NCI-H748 treated with DMSO at 0.1 percent for 48 hours (cell line): ENCODE results near the gene EBF3.
A peak's percentile ranks its signal among the peaks of the same experiment; 100 is the strongest.

Source experiments
- DNase-seq: peaks from one replicate; lab custom pipeline; 2025; lab: John Stamatoyannopoulos, UW

Gene EBF3, protein sequence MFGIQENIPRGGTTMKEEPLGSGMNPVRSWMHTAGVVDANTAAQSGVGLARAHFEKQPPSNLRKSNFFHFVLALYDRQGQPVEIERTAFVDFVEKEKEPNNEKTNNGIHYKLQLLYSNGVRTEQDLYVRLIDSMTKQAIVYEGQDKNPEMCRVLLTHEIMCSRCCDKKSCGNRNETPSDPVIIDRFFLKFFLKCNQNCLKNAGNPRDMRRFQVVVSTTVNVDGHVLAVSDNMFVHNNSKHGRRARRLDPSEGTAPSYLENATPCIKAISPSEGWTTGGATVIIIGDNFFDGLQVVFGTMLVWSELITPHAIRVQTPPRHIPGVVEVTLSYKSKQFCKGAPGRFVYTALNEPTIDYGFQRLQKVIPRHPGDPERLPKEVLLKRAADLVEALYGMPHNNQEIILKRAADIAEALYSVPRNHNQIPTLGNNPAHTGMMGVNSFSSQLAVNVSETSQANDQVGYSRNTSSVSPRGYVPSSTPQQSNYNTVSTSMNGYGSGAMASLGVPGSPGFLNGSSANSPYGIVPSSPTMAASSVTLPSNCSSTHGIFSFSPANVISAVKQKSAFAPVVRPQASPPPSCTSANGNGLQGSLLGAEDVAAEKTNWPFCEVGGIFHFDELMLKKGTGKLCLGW

DNA sequence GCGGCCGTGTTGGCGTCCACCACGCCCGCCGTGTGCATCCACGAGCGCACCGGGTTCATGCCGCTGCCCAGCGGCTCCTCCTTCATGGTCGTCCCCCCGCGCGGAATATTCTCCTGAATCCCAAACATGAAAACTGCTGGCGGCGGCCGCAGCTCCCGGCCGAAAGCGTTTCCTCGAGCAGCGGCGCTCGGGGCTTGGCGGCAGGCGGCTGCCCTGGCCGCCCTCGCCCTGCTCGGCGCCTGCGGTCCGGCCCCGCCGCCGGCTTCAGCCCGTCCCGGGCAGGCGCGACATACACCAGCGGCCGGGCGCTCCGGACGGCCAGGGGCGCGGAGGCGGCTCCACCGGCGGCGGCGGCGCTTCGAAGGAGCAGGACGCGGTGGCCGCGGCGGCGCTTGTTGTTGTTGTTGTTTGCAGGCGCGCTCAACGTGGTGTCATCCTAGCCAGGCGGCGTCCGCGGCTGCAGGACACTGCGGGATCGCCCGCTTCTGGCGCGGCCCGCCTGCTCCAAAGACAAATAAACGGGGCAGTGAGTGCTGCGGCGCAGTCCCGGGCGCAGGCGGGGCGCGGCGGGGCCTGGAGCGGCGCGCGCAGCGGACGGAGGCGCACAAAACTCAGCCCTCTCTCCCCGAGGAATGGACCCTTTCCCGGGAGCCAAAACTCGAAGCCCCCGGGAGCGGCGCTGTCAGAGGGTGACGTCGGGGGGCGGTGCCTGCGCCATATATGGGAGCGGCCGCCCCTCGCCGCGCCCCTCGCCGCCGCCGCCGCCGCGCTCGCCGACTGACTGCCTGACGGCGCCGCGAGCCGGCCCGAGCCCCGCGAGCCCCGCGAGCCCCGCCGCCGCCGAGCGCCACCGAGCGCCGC lies at the start of gene EBF3:
Gene EBF3 (minus strand): TSS at position 634 of the 861 bp plus-strand sequence. CDS start 506 bp downstream, at position 128.
- peak; percentile 63 for DNase-seq

DNA sequence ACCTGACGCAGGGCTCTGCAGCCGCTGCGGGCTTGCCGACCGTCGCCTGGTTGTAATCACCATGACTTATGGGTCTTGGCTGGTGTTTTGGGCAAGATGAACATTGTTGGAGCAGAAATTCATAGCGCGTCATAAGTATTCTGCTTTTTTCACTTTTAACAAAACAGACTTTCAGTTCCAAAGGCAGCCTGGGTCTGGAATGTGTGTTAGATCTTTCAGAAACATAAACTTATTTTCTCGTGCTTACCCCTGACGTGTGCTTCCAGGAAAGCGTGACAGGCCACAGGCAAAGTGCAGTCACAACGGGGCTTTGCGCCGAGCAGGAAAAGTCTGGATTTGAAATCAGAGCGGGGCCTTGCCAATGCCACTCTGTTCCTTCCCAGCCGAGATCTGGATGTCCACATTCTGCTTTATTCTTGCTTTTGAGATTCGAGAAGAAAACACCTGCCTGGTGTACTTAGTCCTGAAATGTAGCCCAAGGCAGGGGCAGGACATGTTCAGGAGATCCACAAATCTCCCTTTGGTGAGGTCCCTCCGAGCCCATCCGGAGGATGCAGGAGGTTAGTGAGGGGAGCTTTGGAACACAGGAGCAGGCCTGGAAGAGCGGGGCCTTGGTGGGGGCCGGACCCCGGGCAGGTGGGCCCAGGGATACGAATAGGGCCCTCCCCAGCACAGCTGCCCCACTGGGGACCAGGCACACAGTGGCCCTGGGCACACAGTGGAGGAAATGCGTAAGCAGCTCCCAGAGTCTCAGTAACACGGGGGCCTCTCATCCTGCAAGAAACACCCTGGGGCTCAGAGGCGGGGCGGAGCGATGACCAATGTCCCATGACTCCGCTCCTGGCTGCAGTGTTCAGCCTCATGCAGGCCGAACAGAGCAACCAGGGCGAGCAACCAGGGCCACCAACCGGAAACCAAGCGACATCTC lies 49.5 kb upstream of the EBF3 start:
- no peak for DNase-seq

DNA sequence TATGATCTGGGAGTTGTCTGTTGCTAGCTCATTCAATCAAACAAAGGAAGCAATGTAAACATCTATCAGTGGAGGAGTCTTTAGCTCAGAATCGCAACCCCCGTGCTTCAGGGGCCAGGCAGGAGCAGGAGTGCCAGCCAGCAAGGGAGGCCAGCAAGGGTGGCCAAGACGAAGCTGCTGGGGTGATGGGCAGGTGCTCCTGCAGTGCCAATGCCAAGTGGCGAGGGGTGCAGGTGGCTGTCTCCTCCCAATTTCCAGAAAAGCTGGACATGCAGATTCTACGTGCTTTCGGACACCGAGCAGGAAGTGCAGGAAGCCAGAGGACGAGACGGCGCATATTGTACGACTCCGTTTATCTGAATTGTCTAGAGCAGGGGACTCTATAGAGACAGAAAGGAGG lies 48.1 kb upstream of the EBF3 start:
- no peak for DNase-seq

DNA sequence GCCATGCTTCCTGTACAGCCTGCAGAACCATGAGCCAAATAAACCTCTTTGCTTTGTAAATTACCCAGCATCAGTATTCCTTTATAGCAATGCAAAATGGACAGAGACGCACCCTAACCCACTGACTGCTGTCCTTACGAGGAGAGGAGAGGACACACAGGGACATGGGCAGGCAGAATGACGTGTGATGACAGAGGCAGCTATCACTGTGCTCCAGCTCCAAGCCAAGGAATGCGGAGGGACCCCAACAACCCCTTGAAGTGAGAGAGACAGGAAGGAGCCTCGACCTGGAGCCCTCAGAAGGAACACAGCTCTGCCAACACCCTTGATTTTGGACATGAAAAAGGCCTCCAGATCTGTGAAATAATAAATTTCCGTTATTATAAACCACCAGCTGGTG lies 46.6 kb upstream of the EBF3 start:
- DNase-seq, result no peak

DNA sequence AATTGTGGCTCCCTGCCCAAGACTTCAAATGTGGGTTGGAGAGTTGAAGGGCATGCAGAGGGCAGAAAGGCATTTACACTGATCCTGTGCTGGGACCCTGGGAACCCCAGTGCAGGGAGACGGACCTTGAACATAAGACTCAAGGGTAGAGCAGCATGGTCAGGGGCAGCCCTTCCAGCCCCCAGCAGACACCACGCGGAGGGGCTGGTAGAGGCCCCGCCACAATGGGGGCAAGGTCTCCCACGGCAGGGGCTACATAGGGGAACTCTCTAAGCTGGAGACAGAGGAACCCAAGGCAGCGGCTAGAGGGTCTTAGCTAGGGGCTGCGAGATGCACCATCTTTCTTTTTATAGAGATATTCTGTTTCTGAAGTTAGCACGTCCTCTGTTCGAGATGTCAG lies 45.2 kb upstream of the EBF3 start:
- no peak for DNase-seq

DNA sequence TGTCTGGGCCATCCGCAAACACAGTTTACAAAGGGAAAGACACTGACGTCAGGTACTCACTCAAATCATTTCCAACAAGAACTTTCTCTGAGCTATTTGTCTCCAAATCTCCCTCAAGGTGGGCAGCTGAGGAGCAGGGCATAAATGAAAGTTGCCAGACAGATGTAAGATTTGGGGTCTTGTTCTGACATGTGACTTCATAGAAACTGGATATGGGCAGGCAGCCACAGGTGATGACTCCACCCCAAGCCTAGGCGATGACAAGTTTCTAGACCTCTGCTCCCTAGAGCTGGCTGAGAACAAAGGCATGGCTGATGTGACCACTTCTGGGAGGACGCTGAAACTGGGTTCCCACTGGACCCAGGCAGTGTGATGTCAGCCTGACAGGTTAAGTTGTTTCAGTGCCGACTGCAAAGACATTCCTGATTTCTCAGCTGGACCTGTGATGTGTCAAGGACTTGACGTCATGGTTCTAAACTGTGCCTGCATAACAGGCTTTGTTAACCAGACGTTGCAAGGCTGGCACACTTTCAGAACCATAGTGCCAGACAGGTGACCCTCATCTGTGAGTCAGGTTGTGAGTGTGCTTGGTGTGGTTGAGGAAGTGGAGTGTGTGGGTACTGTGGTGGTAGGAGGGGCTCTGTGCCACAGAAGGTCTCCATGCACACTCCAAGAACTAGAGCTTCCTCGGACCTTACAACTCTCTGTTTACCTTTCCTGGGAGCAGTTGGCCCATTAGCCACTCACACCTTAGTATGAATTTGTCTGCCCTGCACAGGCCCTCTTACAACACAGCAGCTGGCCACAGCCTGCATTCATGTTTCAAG lies 39.9 kb upstream of the EBF3 start:
- no peak for DNase-seq

DNA sequence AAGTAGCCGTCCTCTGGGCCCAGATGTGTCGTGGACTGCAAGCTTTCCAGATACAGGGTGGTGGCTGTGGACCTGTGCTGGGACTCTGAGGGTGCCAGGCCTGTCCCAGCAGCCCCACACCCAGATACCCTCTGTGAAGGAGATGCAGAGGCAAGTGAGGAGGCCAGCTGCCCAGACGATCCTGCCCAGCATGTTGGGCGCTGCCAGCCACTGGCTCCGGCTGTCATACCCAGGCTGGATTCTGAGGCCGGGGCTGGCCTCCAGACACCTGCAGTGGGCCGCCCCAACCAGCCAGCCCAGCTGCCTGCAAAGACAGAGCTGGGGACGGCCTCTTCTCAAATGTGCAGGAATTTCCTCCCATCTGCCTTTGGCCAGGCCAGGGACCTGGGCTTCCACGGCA lies 39.1 kb upstream of the EBF3 start:
- DNase-seq, result no peak

DNA sequence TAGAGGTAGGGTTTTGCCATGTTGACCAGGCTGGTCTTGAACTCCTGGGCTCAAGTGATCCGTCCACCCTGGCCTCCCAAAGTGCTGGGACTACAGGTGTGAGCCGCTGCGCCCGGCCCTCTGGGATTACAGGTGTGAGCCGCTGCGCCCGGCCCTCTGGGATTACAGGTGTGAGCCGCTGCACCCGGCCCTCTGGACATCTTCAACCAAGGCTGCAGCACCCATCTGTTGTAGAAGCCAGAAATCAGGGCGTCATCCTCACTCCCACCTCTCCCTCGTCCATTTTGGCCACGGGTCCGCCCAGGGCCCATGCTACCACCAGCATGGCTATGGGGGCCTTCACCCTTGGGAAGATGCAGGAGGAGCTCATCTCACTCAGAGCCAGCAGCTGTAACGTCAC lies 38.5 kb upstream of the EBF3 start:
- DNase-seq, result no peak

DNA sequence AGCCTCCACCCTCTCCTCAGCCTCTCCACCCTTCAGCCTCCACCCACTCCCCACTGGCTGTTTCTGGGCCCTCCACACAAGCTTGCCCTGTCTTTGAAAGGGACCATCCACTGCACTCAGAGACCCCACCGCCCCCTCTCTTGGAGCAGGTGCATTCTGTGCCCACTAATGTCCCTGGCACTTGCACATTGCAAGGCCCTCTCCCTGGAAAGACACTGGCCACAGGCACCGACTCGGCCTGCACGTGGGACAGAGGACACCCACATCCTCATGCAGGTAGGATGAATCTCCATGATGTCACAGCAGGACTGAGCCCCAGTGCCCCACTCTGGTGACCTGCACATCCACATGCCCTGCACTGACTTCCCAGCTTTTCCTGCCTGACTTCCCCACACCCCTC lies 36.8 kb upstream of the EBF3 start:
- no peak for DNase-seq

DNA sequence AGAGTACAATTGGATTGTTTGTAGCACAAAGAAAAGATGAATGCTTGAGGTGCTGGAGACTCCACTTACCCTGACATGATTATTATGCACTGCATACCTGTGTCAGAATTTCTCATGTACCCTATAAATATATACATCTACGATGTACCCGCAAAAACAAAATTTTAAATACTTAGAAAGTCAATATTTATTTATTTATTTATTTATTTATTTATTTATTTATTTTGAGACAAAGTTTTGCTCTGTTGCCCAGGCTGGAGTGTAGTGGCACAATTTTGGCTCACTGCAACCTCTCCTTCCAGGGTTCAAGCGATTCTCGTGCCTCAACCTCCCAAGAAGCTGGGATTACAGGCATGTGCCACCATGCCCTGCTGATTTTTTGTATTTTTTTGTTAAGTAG lies 35.1 kb upstream of the EBF3 start:
- no peak for DNase-seq

DNA sequence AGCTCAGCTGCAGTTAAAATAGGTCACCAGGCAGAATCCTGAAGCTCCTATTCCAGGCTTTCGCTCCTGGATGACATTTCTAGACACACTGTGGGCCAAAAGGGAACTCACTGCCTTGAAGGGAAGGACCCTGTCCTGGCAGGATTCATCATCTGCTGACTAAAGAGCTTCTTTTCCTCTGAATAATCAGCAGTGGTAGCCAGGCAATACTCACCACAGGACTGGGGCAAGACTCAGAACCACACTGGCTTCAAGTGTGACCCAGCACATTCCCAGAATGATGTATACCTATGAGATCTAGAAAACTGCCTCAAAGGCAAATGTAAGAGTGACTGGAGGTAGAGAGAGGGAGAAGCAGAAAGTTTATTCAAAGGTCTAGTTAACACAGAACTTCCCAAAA lies 29.5 kb upstream of the EBF3 start:
- no peak for DNase-seq

DNA sequence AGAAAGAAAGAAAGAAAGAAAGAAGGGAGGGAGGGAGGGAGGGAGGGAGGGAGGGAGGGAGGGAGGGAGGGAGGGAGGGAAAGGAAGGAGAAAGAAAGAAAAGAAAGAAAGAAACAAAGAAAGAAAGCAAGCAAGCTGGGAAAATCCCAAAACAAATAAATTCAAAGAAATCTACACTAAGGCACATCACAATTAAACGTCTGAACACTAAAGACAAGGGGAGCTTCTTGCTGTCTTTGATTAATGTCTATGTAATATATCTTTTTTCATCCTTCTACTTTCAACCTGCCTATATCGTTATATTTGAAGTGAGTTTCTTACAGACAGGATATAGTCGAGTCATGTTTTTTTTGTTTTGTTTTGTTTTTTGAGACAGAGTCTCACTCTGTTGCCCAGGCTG lies 28.3 kb upstream of the EBF3 start:
- DNase-seq, result no peak

DNA sequence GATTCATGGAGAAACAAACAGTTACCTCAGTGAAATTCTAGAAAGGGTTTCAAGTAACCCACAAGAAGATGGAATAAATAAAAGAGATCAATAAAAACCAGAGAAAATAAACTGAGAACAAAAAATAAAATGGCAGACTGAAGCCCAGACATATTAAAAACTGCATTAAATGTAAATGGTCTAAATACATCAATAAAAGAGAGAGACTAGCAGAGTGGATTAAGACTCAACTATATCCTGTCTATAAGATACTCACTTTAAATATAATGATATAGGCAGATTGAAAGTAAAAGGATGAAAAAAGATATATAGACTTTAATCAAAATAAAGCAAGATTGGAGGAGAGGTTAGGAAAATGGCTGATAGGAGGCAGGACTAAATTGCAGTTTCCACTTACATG lies 18.8 kb upstream of the EBF3 start:
- no peak for DNase-seq

DNA sequence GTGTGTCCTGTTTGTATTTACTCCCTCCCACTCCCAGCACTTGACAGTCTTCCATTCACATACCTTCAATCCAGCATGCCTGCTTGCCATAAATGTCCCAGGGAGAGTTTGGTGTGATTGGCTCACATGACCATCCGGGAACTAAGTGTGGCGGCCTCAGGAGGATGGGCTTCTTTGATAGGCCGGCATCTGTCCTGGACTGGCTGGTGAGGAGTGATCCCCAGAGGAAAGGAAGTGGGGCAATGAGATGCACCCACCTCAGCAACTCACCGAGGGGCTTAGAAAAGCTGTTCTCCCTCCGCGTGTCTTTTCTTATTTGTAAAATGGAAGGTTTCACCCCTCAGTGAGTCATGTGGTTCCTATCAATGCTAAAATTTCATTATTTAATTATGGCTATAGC lies 14.9 kb upstream of the EBF3 start:
- DNase-seq, result no peak

DNA sequence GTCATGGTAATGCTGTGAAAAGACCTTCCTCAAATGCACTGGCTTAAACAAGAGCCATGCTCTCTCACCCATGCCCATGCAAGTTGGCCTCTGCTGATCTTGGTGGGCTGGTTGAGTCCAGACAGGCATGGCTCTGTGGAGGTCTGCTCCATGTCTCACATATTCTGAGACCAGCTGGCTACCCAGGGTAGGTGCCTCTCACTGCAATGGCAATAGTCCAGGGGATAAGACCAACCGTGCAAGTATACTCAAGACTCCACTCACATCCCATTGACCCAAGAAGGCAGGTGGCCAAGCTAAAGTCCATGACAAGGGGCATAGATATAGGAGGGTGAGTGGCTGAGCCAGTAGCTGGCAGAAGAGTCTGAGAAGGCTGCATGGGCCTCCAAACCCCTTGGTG lies 14.2 kb upstream of the EBF3 start:
- no peak for DNase-seq

DNA sequence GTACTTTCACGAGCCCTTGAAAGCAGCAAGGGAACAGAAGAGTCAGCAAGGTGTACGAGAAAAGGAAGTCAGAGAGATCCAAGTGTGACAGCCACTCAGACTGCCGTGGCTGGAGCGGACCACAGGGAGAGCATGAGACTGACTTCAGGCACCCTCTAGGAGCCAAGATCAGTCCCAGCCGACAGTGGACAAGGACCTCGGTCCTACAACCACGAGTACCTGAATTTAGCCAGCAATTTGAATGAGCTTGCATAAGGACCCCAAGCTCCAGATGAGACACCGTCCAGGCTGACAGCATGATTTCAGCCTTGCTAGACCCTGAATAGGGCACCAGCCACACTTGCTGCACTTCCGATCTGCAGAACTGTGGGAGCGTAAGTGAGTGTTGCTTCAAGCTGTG lies 13.7 kb upstream of the EBF3 start:
- no peak for DNase-seq

DNA sequence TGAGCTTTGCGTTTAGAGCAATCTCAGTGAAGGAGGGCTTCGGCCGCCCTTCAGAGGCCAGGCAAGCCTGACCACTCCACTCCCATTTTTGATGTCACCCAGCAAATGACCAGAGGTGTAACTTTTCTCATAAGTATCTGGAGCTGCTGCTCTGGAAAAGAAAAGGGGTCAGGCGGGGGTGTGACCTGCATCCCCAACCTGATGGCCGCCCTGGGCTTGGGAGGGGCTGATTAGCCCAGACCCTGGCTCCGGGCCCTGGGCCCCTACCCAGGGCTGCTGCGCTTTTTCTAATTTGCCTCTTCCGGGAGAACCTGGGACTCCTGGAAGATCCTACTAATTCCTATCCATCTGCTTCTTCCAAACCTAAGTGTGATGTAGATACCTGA lies 9.6 kb upstream of the EBF3 start:
- no peak for DNase-seq

DNA sequence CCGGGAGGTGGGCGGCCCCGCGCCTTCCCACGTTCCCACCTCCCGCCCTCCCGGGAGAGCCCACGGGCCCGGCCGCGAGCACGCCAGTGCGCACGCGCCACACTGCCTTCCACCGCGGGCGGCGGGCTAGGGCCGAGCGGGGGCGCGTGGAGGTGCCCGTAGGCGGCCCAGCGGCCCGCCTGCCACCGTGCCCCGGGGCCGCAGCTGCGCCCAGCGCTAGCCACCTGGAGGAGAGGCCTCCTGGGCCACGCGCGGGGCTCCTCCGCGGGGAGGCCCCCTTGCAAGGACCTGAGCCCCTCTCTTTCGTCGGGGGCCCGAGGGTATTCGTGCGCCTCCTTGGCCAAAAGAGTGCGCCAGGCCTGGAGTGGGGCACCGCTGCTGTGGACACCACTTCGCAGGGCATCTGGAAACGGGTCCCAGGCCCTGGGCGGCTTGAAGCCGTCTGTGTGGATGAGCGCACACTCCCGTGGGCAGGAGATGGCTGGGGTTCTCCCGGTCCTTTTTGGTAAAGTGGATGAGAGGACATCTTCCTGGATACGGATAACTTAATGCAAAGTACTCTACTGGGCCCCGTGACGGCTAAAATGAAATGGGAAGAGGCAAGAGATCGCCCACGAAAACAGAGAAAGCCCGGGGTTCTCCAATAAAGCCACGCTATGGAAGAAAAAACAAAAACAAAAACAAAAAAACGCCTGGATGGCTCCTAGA lies 9.0 kb upstream of the EBF3 start:
- no peak for DNase-seq

DNA sequence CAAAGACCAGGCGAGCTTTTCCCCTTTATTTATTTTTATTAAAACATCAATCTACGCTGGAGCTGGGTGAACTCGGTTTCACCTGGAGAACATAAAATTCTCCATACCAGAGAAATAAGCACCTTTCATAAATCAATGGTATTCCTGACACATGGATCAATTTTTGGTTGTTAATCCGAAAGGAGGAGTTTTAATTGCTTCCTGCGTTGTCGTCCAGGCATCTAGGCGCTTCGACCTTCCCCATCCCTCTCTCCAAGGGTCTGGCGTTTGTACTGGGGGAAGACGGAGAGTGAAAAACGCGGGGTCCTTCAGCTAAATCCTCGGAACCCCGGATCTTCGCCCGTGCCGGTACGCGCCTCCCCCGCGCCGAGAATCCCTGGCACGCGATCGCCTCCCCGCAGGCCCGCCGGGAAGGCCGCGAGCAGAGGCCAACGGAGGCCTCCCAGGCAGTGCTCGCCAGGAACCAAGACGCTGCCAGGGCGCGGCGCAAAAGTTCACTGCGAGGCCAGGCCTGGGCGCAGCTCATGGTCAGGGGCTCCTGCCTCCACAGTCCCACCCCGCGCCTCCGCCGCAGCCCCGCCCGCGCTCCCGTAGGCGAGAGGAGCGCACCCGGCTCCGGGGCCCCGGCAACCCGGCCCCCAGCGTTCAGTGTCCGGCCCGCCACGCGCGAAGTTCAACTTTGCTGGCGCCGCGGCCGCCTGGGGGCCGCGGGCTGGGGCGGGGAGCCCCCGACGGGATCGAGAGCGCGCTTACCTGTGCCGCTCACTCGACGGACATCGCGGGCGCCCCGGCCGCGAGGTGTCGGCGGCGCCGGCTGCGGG lies 8.3 kb upstream of the EBF3 start:
- no peak for DNase-seq
